ENCODE results near the gene TNNI2. TPM values are rescaled to one million over a fixed set of nuclear protein-coding genes. Genes with fewer than 3 reads are reported as not detected.

The TNNI2 gene
- polyA plus RNA-seq, 3 donors = 0.32 to 6.6 TPM; not detected in 1

DNA sequence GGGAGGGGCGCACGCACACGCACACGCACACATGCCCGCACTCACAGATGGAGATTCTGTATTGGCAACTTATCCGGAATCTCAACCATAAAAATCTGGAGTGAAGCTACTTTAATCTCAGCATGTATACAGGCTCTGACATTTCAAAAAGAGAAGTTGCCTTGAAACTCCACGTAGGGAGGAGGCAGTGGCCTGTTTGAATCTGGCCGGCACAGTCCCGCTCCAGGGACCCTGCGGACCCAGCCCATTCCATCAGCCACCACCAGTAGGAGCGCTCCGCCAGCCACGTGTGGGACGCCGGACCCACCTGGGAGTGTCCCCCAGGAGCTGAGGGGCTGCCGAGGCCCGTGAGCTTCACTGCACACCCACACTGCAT is 5.9 kb upstream of the TNNI2 start:
- DNase-seq = no peak

DNA sequence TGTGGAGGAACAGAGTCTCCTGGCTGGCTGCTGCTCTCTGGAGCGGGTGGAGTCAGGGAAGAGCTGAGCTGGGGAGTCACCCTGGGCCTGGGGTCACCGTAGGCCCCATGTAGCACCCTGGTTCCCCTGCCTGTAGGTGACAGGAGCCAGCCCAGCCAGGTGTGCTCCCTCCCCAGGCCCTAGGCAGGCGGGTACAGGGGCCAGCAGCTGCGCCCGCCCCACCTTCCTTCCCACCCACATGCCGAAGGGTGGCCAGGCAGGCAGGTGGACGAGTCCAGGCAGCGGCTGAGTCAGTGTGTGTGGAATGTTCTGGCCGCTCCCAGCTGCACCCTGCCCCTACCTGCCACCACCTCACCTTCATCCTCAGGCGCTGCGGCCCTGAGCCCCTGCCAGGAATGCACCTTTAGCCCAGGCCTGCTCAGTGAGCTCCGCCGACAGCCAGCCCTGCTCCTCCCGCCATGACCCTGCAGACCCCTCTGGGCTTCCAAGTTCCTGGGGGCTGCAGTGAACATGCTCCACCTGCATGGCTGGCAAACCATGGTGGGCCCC is 4.6 kb upstream of the TNNI2 start:
- DNase-seq = no peak

DNA sequence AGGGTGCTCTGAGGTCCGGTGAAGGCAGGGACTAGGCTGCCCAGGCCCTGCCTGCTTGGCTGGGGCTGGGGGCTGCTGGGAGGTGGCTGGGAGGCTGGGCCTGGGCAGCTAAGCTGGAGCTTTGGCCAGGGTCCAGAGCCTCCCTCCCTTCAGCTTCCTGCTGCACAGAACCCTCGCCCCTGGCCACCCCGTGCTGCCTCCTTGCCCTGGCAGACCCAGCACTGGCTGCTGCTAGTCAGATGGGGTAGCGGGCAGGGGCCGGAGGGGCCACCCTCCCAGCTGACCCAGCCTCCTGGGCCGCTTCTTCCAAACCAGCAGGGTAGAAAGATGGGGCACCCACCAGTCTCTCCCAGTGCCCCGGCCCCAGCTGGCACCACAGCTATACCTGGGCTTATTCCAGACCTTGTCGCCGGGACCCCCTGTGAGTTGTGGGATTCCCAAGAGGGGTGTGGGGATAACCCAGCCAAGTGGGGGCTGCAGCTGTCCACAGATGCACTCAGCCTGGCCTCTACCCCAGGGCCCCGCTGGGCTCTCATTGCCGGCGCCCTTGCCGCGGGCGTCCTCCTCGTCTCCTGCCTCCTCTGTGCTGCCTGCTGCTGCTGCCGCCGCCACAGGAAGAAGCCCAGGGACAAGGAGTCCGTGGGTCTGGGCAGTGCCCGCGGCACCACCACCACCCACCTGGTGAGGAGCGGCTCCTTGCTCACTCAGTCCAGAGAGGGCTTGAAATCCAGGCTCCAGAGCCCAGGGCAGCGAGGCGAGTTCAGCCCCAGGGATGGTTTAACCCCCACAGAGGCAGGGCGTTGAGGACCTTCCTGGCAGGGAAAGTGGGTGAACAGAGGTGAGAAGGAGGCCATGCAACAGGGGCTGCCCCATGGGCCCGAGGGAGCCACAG is 3.8 kb upstream of the TNNI2 start, which contains the start of gene SYT8:
Gene SYT8 (plus strand): TSS at position 212 of the 892 bp plus-strand sequence. CDS start 116 bp downstream, at position 328.
- DNase-seq = no peak

DNA sequence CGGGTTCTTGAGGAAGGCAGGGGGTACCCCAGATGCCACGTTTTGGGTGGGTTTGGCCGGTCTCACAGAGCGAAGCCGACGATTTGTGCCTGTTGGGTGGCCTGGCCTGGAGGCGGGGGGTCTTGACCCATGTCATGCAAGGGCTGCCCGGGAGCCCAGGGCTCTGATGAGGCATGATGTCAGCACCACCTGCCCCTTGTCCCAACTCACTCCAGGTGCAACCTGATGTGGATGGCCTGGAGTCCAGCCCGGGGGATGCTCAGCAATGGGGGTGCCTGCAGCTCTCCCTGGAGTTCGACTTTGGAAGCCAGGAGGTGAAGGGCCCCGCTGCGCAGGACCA is 3.1 kb upstream of the TNNI2 start:
- DNase-seq = no peak

DNA sequence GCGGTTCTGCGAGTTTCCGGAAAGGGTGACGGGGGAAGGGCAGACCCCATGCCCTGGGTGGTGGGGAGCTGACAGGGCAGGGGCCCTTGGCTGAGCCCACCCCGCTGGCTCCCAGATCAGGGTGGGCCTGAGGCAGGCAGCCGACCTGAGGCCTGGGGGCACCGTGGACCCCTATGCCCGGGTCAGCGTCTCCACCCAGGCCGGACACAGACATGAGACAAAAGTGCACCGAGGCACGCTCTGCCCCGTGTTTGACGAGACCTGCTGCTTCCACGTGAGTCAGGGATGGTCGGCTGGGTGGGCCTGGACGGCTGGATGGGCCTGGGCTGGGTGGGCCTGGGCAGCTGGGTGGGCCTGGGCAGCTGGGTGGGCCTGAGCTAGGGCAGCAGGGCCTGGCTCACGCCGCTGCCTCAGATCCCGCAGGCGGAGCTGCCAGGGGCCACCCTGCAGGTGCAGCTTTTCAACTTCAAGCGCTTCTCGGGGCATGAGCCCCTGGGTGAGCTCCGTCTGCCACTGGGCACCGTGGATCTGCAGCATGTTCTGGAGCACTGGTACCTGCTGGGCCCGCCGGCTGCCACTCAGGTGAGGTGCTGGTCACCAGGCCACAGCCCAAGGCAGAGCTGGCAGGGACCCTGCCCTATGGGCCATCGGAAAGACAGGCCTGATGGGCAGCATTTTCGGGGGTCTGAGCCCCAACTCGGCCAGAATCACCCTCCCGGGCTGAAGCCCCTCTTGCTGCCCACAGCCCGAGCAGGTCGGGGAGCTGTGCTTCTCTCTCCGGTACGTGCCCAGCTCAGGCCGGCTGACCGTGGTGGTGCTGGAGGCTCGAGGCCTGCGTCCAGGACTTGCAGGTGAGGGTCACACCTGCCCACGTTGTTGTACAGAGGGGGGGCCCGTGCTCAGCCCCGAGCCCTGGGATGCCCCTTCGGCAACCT is 2.5 kb upstream of the TNNI2 start:
- no peak for DNase-seq

DNA sequence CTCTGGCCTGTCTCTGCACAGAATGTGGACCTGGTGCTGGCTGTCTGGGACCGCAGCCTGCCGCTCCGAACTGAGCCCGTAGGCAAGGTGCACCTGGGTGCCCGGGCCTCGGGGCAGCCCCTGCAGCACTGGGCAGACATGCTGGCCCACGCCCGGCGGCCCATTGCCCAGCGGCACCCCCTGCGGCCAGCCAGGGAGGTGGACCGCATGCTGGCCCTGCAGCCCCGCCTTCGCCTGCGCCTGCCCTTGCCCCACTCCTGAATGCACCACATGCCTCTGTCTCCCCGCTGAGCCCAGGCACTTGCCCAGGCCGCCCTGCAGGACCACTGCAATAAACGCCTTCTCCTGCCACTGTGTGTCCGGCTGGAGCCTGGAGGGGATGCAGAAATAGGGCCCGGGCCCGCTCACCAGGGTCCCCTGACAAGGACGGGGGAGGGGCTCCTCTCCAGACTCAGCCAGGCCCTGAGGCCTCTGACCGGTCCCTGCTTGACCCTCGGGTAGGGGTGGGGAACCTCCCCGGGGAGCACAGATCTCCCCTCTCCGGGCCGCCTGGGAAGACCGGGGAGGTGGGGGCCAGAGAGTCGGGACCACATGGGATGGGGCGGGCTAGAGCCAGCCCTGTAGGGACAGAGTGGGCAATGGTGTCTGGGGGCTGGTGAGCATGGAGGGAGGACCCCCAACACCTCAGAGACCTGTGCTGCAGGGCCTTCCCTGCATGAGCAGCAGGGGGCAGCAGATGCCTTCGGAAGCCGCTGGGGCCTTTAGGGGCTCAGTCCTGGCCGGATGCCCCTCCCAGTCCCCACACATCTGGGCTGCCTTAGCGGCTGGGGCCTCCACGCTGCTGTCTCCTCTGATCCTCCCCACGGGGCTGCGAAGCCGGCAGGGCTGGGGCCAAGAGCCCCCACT is 1.4 kb upstream of the TNNI2 start:
- peak; percentile 67 for DNase-seq

DNA sequence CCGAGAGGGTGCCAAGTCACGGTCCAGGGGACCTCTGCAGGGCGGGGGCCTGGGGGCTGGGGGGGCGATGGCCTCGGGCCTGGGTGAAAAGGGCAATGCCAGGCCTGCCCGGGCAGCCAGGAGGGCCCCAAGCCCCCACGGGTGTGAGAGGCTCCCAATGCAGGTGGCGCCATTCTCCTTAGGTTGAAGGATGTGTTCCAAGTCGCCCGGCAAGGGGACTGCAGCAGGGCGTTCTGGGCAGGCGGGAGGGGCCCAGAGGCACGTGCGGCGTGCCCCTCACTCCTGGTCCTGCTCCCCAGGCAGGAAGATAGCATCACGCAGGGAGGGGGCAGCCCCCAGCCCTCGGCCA is 730 bp upstream of the TNNI2 start:
- no peak for DNase-seq

DNA sequence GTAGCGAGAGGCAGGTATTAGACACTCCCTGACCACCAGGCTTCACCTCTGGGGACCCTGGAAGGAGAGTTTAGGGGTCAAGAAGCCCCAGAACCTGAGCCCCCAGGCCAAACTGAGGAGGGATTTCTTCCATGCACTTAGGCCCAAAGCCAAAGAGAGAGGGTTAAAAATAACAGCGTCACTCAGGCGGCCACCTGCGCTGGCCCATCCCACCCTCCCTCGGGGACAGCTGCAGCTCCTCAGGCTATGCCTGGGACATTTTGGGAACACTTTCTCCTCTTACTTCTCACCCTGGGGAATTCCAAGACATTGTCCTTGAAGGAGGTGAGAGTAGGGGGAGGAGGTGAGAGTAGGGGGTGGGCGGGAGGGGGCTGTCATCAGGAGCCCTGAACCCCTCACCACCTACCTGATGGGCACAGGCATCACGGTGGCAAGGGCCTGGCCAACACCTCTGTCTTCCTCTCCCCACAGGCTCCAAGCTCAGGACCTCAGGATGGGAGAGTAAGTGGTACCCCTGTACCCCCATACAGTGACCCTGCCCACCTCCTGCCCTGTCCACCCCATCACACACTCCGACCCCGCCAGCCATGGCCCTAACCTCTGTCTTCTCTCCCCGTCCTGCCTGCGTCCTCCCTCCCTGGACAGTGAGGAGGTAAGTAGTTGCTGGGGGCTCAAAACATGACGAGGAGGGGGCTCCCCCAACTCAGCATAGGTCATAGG is 583 bp downstream of the TNNI2 start:
- no peak for DNase-seq

DNA sequence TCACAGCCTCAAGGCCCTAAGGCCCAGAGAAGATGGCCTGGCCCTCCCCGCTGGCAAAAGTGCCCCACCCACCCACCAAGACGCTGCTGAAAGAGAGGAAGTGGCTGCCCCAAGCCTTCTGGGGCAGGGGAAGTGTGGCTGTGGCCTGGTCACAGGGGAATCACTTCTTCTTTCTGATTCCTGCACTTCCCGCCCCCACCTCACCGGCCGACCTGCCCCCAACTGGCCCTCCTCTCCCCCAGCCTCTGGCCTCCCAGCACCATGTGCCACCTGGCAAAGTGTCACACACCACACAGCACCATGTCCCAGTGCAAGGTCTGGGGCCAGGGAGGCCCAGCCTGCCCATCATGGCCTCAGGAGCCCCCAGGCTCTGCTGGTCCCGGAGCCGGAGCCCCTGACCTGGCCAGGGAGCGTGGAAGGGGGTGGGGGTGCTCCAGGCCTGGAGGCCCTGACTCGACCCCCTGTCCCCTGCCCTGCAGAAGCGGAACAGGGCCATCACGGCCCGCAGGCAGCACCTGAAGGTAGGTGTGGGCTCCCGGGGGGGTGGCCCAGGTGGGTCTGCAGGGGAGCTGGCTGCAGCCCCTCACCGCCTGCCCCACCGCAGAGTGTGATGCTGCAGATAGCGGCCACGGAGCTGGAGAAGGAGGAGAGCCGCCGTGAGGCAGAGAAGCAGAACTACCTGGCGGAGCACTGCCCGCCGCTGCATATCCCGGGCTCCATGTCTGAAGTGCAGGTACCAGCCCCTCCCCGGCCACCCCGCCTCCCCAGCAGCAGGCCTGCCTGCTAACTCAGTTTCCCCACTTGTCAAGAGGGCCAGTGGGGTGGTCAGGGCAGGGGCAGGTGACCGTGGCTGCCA is 1.4 kb downstream of the TNNI2 start:
- DNase-seq = no peak

DNA sequence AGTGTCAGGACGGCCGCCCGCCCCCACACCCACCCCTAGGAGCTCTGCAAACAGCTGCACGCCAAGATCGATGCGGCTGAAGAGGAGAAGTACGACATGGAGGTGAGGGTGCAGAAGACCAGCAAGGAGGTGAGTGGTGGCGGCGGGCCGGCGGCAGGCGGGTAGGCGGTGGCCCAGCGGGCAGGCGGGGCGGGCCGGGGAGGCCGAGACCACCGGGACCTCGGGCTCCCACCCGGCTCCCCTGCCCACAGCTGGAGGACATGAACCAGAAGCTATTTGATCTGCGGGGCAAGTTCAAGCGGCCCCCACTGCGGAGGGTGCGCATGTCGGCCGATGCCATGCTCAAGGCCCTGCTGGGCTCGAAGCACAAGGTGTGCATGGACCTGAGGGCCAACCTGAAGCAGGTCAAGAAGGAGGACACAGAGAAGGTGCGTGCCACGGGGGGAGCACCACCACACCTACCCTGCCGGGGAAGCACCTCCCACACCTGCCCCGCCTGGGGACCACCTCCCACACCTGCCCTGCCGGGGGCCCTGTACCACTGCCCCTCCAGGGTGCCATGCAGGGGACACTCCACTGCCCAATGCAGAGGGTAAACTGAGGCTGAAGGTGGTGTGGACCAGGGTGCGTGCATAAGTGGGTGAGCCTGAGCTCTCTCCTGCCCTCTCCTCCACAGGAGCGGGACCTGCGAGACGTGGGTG is 2.1 kb downstream of the TNNI2 start:
- no peak for DNase-seq

DNA sequence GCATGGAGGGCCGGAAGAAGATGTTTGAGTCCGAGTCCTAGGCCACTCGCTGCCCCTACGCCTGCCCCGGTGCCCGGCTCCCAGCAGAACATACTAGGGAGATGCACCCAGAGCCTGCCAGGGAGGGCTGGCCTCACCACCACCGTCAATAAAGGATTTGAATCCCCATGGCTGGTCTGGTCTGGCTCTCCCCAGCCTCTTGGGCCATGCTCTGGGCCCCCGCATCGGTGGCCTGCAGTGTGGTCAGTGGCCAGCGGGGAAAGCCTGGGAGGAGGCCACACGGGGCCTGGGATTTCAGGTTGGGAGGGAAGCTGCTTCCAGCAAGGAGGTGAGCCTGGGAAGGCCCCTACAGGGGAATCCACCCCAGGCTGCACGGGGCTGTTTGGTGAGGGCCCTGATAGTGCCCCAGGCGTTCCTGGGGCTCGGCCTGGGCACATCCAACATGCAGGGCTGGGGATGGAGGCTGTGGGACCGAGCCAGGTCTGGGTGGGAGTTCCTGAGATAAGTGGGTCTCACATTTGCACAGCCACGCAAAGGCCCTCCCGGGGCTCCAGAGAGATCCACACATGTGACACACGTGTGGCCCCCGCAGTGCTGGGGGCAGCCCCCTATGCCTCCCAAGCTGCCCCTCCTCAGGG is 2.8 kb downstream of the TNNI2 start:
- no peak for DNase-seq

DNA sequence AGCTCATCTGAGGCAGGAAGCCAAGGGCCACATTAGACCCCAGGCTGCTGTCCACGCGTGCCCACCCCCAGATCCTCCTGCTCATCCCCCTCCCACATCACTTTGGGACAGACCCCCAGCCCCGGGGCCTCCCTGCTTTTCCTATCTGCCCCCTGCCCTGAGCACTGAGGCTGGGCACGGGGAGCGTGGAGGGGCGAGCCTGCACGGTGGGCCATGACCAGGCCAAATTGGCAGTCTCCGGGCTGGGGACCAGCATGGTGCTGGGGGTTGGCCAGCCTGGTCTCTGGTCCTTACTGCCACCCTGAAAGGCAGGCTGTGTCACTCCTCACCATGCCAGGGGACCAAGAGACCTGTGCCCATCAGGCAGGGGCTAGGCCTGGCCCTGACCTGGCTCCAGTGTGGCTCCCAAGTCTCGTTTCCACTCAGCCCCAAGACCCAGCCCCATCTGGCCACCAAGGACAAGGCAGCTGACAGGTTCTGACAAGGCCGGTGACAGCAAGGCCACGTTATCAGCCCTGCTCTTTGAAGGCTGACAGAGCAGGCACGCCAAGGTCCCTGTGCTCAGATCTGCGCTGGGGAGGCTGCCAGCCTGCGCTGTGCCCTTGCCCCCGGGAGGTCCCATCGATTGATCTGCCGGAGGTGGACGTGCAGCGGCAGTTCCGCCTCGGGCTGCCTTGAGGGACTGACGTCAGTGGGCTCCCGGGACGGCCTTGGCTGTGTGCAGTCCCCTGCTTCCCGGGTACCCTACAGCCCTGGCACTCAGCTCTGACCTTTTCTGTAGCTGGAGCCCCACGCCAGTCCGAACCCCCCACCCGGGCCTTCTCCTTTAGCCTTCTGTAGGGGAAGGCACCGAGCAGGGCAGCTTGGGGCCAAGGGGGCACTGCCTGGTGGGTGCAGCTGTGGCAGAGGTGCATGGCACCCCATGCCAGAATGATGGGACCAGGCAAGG is 3.6 kb downstream of the TNNI2 start:
- no peak for DNase-seq

DNA sequence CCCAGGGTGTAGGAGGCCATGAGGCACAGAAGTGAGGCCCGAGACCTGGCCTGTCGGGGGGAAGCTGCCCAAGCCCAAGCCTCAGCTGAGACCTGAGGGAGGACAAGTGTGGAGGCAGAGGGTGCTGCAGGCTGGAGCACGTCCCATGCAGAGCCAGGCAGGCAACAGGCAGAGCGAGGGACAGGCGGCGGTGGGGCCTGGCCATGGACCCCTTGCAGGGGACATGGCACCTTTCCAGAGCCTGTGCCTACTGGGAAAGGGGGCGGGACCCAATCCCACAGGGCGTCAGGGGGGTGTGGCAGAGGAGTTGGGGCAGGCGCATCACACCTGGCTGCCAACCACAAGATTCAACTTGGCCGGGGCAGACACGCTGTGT is 4.3 kb downstream of the TNNI2 start:
- DNase-seq = no peak

DNA sequence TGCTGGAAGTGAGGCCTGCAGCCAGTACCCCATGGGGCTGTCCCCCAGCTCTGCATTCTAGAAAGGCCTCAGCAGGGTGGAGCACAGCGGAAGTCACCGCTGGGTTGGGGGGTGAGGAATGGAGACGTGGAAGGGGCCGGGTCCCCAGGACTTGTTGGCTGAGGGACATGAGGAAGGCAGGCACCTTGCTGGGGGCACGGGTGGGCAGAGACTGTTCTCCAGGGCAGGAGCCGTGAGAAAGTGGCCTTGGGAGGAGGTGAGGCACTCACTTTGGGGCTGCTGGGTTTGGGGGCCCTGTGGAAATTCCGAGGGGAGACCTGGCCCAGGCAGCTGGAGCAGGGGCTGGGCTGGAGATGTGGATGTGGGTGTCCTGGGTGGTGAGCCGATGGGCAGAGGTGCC is 5.0 kb downstream of the TNNI2 start:
- no peak for DNase-seq

DNA sequence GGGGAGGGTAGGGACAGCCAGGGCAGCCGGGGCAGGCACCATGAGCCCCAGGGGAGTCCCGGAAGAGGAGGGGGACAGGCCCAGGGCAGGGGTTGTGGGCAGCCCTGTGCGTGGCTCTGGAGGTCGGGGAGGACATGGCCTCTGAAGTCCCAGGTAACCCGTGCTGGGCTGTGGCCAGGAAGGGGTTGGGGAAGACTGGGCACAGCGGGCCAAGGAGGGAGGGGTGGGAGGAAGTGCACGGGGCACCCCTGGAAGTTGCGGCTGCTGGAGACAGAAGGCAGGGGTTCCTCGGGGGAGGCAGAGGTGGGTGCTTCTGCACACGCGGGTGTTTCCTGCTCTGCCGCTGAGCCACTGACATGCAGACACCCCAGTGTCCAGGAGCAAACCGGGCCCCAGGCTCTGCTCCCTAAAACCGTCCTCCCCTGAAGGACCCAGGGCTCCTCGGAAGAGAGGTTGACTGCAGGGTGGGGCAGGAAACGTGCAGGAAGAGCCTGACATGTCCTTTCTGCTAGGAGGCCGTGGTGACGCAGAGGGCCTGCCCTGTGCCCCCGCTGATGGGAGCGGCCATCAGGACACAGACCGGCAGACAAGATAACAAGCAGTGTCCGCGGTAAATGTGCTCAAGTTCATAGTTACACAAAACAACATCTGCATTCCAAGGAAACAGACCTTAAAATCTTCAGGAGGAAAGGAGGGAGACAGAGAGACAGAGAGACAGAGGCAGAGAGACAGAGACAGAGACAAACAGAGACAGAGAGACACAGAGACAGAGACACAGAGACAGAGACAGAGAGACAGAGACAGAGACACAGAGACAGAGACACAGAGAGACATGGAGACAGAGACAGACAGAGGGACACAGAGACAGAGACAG is 5.7 kb downstream of the TNNI2 start:
- no peak for DNase-seq

DNA sequence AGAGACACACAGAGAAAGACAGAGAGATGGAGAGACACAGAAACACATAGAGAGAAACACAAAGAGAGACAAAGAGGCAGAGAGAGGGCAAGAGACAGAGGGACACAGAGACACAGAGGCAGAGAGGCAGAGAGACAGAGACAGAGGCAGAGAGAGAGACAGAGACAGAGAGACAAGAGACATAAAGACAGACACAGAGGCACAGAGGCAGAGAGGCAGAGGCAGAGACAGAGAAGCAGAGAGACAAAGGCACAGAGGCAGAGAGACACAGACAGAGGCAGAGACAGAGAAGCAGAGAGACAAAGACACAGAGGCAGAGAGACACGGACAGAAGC is 6.3 kb downstream of the TNNI2 start:
- no peak for DNase-seq
